HG03565 (cell line): Measurements from ENCODE around the gene AJAP1.

Experiments used
- ATAC-seq: cut with Tn5 transposase; IDR thresholded peaks from one replicate; pipeline ENCODE4 v1.9.1; 2021; ENCODE audit warnings: mild to moderate bottlenecking, moderate library complexity; ENCODE audit not compliant: unreplicated experiment

AJAP1 gene

DNA sequence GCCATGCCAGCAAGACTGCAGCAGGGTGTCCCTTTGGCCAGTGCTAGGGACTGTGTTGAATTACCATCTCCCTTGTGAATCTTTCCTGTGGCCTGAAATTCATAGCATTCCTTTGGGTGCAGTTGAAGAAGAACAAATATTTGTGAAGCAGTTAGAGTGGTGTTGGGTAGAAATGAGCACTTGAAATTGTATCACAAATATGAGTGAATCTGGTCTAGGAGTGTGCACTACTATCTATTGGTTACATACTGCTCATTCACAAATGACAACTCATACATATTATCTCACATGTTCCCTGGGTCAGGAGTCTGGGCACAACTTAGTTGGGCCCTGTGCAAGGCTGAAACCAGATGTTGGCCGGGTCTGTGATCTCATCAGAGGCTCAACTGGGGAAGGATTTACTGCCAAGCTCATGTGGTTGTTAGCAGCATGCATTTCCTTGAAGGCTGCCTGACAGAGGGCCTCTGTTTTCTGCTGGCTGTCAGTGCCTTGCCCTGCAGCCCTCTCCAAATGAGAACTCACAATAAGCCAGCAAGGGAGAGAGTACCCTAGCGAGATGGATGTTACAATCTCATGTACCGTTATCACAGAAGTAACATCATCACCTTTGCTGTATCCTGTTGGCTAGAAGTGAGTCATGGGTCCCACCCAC, 23.8 kb downstream of the AJAP1 start:
- no peak for ATAC-seq

DNA sequence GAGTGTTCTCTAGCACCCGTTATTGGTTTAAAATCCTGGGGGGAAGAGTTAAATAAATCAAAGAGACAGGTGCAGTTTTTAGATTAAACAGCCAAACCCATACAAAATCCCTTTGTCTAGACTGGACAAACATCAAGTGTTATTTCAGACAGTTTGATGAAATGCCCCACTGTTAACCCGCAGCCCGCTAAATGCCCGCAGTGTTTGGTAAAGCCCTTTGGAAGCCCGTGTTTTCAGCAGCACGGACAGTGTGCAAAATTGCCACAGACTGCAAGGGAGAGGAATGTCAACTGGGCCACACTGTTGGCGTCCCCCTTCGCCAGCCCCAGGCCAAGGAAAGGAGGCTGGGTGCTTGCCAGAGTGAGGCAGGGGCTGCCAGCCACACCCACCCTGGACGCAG, 26.6 kb downstream of the AJAP1 start:
- ATAC-seq: no peak

DNA sequence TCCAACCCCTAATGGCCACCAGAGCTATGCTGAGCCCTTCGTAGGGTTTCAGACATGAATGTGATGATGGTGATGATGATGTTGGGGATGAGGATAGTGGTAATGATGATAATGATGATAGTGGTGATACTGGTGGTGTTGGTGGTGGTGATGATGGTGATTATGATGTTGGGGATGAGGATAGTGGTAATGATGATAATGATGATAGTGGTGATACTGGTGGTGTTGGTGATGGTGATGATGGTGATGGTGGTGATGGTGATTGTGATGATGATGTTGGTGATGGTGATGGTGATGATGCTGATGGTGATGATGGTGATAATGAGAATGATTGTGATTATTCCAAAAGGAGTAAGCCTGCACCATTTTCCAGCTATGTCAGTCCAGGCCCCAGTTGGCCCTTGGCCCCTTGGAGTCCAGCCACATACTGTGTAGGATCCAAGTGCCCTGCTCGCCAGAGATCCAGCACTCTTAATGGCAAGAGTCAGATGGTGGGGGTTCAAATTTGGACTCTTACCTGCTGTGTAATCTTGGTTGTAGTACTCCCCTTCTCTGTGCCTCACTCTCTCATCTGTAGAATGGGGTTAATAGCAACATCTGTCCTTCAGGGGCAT, 28.3 kb downstream of the AJAP1 start:
- ATAC-seq: no peak

DNA sequence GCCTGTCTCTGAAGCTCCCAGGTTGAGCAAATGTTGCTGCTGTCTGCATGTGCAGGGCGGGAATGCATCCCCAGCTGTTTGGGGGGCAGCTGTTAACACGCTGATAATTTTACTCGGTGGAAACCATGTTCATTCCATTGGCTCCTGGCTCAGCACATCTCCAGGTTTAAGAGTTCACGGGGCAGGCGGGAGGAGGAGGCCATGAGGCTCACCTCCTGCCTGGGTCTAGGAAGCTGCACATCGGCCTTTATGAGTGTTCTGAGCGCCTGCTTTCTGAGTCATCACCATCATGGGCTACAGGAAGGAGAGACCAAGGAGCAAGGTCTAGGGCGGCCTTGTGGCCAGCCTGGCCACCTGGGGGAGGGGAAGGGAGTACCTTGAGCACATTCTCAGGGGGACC, 29.7 kb downstream of the AJAP1 start:
- ATAC-seq: no peak

DNA sequence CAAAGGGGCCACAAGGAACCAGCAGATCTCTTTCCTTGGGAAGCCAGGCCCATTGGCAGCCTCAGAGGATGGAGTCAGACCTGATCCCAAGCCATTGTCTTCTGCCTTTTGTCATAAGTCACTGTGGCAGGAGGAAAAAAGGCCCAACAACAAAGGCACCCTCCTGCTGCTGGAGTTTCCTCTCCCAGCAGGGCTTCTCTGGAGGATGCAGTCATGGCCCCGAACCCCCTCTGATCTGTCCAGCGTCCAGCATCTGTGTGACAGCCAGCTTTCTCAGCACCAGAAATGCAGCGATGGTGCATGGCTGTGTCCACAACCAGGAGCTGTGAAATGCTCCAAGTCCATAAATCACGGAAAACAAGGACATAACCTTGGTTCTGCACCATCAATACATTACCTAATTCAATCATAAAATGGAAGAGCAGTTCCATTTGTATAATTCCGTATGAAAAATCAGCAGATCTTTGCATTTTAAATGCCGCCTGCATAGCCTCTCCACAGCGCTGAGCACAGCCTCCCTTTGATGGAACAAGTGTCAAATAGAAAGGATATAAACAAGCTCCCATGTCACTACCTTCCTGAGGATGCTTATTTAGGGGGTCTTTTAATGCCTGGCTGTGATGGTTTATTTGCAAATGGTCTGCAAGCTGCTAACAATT, 30.6 kb downstream of the AJAP1 start:
- no peak for ATAC-seq

DNA sequence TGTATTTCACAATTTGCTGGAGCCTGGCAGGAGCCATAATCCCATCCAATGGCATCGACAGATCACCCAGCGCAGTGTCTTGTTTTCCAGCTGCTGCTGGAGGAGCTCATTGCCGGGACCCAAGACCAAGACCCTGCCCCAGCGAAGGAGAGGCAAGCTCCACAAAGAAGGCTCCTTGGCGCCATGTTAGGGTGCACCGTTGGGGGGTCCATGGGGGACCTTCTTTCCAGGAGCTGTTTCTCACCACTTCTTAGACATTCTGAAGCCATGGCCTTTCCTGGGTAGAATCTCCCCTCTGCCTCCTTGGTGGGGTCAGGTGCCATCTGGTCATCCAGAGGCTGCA, 31.1 kb downstream of the AJAP1 start:
- ATAC-seq: no peak

DNA sequence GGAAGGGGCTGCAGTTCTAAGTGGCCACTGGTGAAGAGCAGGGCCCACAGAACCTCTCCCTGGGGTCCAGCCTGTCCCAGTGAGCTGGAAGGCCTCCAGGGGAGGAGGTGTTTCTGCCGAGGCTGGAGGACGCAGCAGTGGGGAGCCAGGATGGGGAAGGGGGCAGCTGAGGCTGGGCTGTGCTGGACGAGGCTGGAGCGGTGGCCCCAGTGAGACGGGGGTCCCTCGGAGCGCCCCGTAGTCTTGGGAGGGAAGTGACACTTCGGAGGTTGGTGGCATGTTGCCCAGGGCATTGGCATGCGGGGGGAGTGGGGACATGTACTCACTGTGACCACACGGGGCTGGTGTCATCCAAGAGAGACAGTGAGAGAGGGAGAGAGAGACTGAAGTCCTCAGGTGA, 33.5 kb downstream of the AJAP1 start:
- ATAC-seq: no peak

DNA sequence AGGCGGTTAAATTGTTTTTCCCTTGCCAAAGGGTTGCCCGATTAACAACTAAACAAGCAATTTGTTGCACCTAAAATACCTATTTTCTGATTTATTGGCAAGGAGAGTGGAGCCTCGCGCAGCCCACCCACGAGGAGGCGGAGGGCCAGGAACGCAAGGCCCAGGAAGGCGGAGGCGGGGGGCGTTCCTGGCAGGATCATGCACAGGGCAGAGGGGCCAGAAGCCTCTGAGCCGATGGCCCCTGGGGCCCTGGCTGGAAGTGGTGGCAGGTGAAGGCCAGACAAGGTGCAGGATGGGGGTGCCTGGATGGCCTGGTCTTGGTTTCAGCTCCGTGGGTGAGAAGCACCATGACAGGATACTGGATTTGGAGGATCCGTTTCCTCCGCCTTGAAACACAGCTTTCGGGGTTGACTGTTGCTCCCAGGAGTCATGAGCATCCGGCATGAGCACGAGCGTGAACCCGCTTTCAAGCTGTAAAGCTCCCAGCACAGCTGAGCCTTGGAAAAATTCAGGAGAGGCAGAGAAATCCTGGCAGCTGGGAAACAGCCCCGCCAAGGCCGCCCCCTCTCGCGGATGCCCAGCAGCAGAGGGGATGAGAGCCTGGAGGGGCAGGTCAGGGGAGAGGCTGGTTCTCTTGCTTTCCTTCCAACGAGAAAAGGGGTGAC, 35.0 kb downstream of the AJAP1 start:
- no peak for ATAC-seq

DNA sequence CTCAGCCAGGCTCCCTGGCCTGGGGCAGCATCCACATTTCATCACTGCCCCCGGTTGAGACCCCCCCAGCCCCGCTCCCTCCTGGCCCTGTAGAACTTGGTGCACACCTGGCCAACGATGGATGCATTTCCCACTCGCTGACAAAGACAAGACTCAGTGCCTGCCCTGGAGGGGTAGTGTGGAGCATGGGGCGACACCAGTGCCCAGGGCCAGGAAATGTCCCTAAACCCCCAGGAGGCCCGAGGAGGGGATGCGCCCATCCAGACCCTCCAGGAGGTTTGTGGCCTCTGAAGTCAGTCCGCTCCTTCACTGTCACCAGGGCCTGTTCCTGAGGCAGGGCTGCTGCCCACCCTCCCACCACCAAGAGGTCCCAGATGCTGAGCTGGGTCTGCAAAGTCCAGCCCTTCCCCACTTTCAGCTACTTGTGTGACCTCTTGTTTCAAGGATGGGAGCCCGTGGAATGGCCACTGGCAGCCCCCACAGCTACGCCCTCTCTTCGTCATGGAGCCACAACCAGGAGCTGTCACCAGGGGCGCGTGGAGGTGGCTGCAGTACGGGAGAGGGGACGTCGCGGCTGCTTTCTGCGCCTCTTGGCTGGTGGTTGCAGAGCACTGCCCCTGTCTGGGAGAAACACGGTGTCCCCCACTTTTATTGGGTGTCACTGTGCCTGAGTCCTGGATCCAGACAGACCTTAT, 35.7 kb downstream of the AJAP1 start:
- ATAC-seq: no peak

DNA sequence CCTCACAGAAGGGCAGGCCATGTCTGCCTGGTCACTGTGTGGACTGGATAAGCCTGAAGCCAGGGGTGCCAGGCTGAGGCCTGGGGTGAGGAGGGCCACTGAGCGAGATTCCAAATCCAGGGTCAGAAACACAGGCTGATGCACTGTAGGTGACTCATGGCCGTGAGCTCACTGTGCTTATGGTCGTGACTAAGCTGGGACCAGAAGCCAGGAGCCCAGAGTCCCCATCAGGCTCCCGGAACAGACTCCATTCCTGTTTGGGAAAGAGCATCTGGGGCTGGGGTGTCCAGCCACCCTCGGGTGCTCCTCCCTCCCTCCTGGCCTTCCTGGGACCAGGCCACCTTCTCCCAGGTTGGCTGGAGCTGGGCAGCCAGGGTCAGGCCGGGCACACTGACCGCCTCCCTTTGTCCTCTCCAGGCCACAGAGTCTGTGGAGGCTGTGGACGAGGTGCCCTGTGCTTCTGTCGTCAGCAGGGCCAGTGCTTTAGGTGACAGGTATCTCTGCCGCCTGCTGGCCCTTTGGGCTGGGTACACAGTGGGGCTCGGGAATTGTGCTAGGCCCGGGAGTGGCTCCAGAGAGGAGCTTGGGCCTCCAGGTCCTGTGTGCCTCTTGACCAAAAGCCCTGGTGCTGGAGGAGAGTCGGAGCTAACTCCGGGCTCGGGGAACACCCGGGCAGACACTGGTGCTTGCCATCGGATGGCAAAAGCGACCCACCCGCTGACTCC, 36.7 kb downstream of the AJAP1 start:
- ATAC-seq: no peak

DNA sequence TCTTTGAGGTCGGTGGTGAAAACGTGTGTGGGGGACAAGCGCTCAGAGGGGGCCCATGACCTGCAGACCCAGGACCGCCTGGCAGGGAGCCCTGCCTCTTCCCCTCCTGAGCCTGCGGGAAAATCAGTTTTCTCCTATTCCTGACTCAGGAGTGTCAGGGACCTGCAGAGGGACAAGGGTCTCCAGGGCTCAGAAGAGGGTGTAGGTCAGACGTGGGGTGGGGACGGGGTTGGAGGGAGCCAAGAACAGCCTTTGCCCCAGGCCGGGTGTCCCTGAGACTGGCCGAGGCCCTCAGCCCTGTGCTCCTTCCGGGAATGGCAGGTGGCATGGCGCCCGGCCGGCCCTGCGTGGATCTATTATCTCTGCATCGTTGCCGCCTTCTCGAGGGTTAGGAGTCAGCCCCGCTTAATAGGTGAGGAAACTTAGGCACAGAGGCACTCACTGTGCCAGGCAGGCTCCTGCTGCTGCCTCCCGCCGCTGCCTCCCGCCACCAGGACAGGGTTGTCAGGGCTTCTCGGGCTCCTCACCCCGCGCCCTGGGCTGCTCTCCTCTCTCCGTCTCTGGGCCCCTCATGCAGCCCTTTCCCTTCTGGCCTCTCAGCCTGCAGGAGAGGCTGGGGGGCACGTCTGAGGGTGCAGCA, 37.5 kb downstream of the AJAP1 start:
- no peak for ATAC-seq

DNA sequence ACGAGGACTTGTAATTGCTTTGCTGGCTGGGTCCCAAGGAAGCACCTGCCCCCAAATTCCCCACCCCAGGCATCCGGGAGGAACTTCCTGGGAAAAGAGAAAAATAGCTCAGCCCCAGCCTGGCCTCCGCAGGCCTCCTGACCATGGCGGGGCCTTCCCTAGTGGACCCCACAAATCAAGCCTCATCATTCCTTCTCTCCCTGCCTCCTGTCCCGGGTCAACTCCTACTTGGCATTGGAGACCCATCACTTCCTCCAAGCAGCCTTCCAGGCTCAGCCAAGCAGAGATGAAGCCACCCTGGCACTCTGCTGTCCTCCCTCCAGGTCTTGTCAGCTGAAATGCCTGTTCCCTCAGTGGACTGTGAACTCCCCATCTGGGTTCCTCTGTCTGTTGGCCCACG, 38.0 kb downstream of the AJAP1 start:
- ATAC-seq: no peak

DNA sequence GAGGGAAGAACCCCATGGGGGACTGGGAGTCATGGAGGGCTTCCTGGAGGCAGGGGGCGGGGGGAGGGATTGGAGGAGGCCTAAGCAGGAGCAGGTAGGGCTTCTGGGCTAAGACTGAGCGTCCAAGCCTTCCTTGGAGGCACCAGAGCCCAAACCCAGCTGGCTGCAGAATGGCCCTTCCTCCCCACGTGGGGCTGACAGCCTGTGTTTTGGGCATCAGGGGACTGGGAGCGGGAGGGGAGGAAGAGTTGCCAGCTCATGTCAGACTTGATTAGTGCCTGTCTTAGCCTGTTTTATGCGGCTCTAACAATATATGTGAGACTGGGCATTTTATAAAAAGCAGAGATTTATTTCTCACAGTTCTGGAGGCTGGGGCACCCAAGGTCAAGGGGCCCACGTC, 38.9 kb downstream of the AJAP1 start:
- ATAC-seq: no peak

DNA sequence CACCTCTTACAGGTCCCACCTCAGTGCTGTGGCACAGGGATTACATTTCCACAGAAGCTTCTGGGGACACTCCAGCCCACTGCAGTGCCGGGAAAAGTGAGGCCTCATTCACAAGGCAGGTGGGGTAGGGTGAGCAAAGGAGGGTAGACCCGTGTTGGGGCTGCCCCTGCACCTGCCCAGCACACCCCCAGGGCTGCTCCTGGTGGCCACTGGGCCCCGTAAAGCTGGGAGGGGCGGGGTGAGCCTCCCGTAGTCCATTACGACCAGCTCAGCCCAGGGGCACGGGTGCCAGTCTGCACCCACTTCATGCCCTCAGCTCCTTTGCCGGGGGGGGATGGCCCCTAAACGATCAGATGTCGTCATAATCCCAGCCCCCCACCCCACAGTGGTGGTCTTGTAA, 39.5 kb downstream of the AJAP1 start:
- no peak for ATAC-seq

DNA sequence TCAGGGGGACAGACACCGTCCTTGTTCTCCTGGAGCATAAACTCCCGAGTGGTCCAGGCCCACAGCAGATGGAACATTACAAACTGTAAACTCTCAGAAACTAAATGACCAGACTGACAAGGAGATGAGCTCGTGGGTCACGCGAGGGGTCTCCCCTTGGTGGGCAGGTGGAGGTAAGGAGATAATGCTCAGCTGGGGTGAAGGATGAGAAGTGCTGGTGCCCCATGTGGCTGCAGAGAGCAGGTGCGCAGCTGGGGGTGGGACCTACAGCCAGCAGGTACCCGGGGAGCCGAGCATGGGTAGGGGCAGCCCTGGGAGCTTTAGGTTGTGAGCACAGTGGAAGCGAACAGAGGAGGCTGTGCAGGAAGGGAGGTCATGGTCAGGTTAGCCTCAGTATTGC, 40.1 kb downstream of the AJAP1 start:
- no peak for ATAC-seq

DNA sequence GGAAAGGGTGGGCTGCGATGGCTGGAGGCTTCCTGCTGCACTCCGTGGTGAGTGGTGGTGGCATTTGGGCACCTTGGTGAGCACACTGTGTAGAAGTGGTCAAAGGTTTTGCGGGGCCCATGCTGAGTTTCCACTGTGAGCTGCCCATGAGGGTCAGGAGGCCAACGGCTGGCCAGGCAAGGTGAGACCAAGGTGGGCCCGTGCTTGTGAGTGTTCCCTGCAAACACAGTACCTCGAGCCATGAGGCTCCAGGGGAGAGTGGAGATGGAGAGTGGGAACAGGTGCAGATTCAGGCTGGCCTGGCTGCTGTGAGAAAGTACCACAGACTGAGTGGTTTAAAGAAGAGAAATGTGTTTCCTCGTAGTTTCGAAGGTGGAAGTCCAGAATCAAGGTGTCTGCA, 40.8 kb downstream of the AJAP1 start:
- ATAC-seq: no peak

DNA sequence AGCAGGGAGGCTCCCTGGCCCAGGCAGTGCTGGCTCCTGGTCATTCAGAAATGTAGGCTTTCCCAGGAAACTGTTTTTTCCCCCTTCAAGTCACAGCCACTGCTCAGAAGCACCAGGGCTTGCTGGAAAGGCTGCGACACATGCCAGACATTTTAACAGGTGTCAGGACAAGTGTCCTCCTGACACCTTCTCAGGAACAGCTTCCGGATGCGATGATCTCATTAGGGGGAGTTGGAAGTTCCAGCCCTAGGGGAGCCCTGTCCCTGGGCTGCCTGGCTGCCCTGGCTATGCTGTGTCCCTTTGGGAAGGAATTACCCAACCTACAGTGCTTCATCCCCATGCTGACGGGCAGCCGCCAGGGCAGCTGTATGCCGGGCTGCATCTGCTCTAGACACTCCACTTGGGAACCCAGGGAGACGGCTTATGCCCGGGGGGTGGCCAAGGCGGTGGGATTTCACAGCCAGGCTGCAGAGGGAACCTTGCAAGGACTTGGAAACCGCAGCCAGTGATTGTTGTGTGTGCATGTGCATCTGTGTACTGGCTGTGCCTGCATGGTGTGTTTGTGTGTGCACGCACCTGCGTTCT, 41.8 kb downstream of the AJAP1 start:
- ATAC-seq: no peak

DNA sequence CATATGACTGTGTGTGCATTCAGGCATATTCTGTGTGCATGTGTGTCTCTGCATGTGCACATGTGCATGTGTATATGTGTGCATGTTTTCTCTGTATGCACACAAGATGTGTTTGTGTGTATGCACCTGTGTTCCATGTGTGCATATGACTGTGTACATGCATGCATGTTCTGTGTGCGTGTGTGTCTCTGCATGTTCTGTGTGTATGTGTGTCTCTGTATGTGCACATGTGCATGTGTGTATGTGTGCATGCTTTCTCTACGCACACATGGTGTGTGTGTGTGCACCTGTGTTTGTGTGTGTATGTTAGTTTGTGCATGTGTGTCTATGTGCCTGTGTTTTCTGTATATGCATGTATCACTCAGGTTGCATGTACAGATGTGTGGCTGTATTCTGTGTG, 42.3 kb downstream of the AJAP1 start:
- ATAC-seq: no peak

DNA sequence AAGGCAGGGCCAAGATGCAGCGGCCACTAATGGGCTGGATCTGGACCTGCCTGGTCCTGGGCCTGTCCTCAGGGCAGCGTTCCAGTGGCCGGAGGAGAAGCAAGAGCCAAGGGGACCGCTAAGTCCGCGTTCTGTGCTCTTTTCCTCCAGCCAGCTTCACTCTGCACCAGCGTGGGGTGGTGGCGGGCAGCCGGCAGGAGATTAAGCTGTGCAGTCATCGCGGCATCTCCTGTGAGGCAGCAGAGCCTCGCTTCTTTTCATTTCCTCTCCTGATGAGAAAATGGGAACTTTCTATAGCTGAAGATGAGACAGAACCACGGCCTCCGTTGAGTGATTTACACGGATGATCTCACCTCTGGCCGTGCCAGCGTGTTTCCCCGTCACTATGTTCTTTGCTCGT, 43.4 kb downstream of the AJAP1 start:
- ATAC-seq: no peak

DNA sequence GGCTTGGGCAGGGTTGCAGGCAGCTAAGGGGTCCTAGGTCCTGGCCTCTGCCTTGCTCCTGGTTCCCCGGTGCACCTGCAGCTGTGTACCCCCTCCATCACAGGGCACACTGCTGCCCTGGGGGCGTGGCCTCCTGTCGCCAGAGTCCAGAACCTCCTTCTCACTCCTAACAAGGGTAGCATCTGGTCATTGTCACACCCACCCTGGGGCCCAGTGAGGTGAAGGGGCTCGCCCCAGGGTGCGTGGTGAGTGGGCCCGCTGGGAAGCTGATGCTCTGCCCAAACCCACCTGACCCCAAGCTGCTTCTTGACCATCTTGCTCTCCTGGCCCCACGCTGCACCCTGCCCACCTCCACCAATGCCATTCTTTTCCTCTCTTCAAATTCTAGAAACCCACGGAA, 44.5 kb downstream of the AJAP1 start:
- ATAC-seq: no peak
